SIG-M5 (cell line): ENCODE results near the gene GOLGA6L9.
"Not testable (repeated sequence)": the region's sequence is repeated elsewhere in the genome, so short reads cannot be mapped to it uniquely, and the experiment has no call there.

Experiments used
- DNase-seq: peaks from one replicate; lab custom pipeline; 2025; lab: John Stamatoyannopoulos, UW

The GOLGA6L9 gene

DNA sequence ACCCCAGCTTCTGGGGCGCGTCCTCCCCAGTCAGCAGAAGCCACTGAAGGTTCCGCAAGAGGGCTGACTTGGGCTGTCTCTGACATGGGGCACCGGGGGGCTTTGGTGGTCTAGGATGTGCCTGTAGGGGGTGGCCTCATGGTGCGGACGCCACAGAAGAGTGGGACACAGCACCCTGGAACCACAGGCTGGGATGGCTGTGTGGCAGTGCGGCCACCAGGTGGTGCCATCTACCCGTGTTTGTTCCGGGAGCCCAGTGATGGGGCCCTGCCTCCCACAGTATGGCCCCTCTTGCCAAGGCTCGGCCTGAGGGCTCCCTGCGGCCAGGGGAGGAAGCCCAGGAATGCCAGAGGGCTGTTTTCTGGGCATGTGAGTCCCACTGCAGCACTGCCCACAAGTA, 38.6 kb downstream of the GOLGA6L9 start:
- DNase-seq, result not testable (repeated sequence)

- DNase-seq, result not testable (repeated sequence)
Measured at GRCh38 chr15:82469381-82469780, 39.8 kb downstream of the GOLGA6L9 start.

- not testable (repeated sequence) for DNase-seq
Measured at GRCh38 chr15:82472269-82472982, 42.8 kb downstream of the GOLGA6L9 start.

GRCh38 chr15:82474596-82475325, 45.1 kb downstream of the GOLGA6L9 start:
- not testable (repeated sequence) for DNase-seq

DNA sequence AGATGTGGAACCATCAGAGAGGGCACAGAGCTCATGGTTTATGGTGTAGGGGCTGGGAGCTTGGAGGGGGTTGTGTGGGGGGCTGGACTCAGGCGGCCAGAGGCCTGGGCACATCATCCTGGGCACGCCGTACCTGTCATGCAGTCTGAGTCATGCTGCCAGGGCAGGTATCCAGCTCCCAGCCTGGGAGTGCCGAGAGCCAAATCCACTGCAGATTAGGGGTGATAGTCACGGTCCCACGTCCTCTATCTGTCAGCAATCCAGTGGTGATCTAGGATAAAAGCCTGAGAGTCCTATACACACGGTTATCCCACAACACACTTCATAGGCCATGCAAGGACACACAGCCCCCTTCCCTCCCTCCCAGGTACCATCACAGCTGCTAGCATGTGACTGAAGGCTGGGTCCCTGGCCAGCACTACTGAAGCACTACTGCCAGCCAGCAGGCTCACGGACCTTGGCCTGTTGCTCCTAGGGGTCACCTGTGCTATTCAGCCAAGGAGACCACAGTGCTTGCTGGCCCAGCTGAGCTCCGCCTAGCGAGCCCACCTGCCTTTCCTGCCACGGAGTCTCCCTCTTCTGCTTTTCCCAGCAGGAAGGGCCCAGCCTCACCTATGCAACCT, 45.8 kb downstream of the GOLGA6L9 start:
- not testable (repeated sequence) for DNase-seq

DNA sequence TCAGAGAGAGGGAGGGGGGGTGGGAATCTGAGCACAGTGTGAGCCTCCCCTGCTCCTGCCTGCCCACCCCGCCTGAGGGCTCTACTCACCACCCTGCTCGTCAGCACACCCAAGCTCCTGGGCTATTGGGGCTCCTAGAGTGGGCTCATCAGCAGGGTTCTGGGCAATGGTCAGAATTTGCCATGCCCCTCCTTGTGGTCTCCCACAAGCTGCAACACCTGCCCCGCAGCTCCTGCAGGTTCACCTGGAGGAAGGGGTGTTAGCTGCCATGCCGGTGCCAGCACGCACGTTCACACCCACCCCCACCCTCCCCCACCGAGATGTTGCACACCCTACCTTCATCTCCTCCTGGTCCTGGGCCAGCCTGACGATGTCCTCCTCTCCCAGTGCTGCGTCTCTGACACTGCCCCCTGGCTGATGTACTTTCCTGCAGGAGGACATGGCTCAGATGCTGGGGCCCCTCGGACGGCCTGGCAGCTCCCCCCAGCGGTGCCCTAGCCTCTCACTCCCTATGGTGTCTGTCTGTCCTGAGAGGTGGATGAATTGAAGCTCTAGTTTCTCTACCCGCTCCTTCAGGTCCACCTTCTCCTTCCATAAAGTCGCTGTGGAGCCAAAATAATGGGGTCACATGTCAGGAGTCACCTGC, 47.2 kb downstream of the GOLGA6L9 start:
- not testable (repeated sequence) for DNase-seq

- DNase-seq, result not testable (repeated sequence)
Measured at GRCh38 chr15:82477343-82478057, 47.9 kb downstream of the GOLGA6L9 start.
